RWPE2 (cell line): ENCODE data around the gene PRSS21.
A peak's percentile ranks its signal among the peaks of the same experiment; 100 is the strongest.

Experiments
- ATAC-seq: fragments of 200-7000 bp; cut with Tn5 transposase; 3 replicates; pipeline ENCODE4 v1.9.1; 2021; ENCODE audit warnings: low read depth
- DNase-seq: peaks from one replicate; pipeline ENCODE4 v3.0.0-alpha.2; 2020; ENCODE audit warnings: low spot score
- H3K27ac ChIP-seq: fragments of 450-650 bp; 2 replicates; pipeline ENCODE4 v1.5.1; 2017; ENCODE audit warnings: mild to moderate bottlenecking; ENCODE audit not compliant: poor library complexity, severe bottlenecking
- H3K27me3 ChIP-seq: fragments of 250-450 bp; sonication (Bioruptor Pico); 2 replicates; pipeline ENCODE4 v1.5.1; 2021; ENCODE audit warnings: mild to moderate bottlenecking, moderate library complexity; ENCODE audit not compliant: insufficient read depth, poor library complexity, severe bottlenecking
- H3K36me3 ChIP-seq: fragments of 250-450 bp; sonication (Bioruptor Pico); 2 replicates; pipeline ENCODE4 v1.5.1; 2020; ENCODE audit warnings: low read depth, mild to moderate bottlenecking, moderate library complexity
- H3K4me1 ChIP-seq: fragments of 250-450 bp; sonication (Bioruptor Pico); 2 replicates; pipeline ENCODE4 v1.5.1; 2021; ENCODE audit warnings: mild to moderate bottlenecking, moderate library complexity; ENCODE audit not compliant: insufficient read depth, poor library complexity, severe bottlenecking
- H3K4me3 ChIP-seq: fragments of 250-450 bp; sonication (Bioruptor Pico); 2 replicates; pipeline ENCODE4 v1.5.1; 2021; ENCODE audit warnings: mild to moderate bottlenecking, moderate library complexity; ENCODE audit not compliant: severe bottlenecking
- H3K9me3 ChIP-seq: fragments of 250-450 bp; sonication (Bioruptor Pico); 2 replicates; pipeline ENCODE4 v1.5.1; 2021; ENCODE audit warnings: mild to moderate bottlenecking, moderate library complexity; ENCODE audit not compliant: severe bottlenecking
- TF ChIP-seq, protein P1 (sequence below): fragments of 450-650 bp; IDR thresholded peaks from one replicate; pipeline ENCODE4 v1.5.1; 2017; ENCODE audit warnings: mild to moderate bottlenecking, moderate library complexity; ENCODE audit not compliant: poor library complexity, severe bottlenecking

PRSS21 gene

DNA sequence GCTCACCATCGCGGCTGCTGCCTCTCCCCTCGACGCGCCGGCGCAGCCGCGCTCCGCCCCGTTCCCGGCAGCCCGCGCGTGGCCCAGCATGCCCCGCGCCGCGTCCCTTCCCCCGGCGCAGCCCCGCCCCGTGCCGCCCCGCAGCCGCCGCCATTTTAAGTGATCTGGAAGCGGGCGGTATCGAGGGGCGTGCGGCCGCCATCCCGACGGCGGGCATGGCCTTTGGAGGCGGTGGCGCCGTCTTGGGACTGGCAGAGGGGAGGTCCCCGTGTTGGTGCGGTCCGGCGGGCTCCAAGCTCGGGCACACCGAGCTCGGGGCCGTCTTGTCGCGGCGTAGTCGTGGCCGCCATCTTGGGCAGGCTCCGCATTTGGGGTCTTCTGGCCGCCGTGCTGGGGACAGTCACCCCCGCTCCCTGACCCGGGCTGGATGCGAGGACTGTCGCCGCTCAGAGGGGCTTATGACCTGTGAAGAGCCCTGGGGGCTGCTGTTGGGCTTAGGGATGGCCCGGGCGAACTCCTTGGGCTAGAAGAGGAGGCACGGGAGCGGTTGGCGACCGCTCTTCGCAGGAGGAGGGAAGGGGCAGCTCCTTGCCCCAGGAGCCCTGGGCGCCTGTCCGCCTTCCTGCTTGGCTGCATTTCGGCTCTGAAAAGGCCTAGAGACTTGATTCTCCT lies 39.7 kb upstream of the PRSS21 start, which contains the start of gene ELOB:
ELOB (minus strand) TSS at position 50 of the 672 bp plus-strand sequence; CDS start at position 9, 41 bp downstream.
- Histone ChIP-seq H3K4me1 (peaks cover 12% of the 10 kb centered on the region), H3K36me3 (peaks cover 37% of the 10 kb centered on the region), H3K9me3 (no peaks in the 10 kb centered on the region), H3K4me3 (peak within 1 kb of the TSS; percentile 94), H3K27me3 (no peaks in the 10 kb centered on the region), H3K27ac (peak within 1 kb of the TSS; percentile 88)
- DNase-seq, result peak; percentile 81
- TF ChIP-seq, protein P1, sequence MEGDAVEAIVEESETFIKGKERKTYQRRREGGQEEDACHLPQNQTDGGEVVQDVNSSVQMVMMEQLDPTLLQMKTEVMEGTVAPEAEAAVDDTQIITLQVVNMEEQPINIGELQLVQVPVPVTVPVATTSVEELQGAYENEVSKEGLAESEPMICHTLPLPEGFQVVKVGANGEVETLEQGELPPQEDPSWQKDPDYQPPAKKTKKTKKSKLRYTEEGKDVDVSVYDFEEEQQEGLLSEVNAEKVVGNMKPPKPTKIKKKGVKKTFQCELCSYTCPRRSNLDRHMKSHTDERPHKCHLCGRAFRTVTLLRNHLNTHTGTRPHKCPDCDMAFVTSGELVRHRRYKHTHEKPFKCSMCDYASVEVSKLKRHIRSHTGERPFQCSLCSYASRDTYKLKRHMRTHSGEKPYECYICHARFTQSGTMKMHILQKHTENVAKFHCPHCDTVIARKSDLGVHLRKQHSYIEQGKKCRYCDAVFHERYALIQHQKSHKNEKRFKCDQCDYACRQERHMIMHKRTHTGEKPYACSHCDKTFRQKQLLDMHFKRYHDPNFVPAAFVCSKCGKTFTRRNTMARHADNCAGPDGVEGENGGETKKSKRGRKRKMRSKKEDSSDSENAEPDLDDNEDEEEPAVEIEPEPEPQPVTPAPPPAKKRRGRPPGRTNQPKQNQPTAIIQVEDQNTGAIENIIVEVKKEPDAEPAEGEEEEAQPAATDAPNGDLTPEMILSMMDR, result no peak
- ATAC-seq, result peak; percentile 80

DNA sequence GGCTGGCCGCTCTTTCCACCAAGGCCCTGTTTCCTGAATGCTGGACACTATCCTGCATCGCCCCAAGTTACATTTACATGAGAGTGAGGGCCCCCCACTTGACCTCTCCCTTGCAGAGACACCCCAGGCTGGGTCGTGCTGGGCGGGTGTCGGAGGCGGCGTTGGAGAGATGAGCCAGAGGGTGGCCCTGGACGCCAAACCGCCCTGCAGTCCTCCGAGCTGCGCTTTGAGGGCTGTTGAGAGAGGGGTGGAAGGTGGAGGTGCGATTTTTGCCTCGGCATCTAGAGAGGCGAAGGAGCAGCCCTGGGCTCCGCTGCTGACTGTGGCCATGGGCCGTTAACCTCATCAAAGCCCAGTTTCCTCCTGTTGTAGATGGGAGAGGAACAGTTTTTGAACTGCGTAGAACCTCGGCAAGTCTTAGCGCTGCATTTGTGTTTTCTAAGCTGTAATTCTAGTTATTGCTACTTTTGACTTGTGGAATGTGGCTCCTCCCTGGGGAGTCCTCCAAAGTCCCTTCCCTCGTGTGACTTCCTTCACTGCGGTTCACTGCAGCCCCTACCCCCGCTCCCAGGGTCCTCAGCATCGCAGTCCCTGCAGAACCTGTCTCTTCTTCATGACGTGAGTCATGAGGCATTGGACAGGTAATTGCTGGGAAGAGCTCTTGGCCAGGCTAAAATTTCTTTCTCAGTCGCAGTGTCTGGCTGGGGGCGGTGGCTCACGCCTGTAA lies 39.0 kb upstream of the PRSS21 start:
- Histone ChIP-seq H3K27me3 (no peaks in the 10 kb centered on the region), H3K9me3 (no peaks in the 10 kb centered on the region), H3K4me1 (peaks cover 8% of the 10 kb centered on the region), H3K4me3 (peak overlapping the region; percentile 94), H3K27ac (peak overlapping the region; percentile 88), H3K36me3 (peaks cover 33% of the 10 kb centered on the region)
- ATAC-seq (peak; percentile 26), DNase-seq (peak; percentile 51)
- TF ChIP-seq, protein P1, result no peak

DNA sequence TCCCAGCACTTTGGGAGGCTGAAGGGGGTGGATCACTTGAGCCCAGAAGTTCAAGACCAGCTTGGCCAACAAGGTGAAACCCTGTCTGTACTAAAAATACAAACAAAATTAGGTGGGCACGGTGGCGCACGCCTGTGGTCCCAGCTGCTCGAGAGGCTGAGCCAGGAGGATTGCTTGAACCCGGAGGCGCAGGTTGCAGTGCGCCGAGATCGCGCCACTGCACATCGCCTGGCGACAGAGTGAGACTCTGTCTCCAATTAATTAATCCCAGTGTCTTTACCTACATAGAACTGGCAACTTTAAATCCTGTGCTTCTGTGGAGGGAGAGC lies 38.4 kb upstream of the PRSS21 start:
- Histone ChIP-seq H3K4me3 (no peak overlapping the region), H3K9me3 (no peaks in the 10 kb centered on the region), H3K27me3 (no peaks in the 10 kb centered on the region), H3K36me3 (peaks cover 28% of the 10 kb centered on the region), H3K27ac (peak overlapping the region; percentile 88), H3K4me1 (peaks cover 4% of the 10 kb centered on the region)
- TF ChIP-seq, protein P1, result no peak
- ATAC-seq, result no peak
- DNase-seq, result no peak

DNA sequence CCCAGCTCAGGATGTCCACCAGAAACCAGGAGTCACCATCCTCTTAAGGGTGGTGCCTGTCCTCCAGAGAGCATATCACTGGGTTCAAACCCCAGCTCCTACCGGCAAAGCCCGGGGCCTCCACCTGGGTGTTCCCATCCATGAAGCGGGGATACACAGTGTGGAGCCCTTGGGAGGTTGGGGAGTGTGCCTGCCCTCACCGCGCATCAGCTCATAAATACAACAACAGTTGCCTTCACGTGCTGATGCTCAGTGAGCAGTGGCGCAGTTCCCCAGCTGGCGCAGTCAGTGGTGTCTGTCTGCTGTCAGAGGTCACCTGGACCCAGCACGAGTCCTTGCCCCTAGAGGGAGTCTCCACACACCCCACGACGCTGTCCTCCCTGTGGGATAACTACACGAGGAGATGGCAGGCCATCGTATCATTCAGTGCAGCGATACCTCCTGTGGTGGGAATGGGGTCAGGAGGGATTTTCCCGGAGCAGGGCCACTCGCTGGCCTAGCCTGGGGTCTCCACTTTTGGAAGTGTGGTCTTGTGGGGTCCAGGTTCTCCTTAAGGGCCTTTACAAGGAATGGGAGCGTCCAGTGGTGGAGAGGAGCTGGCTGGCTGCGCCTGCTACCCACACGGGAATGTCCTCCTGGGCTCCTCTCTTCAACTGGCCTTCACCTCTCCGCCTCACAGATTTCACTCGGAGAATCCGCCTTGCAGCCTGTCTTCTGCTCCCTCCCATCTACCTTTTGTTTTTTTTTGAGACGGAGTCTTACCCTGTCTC lies 37.7 kb upstream of the PRSS21 start:
- Histone ChIP-seq H3K4me1 (peaks cover 4% of the 10 kb centered on the region), H3K4me3 (no peak overlapping the region), H3K9me3 (no peaks in the 10 kb centered on the region), H3K27me3 (no peaks in the 10 kb centered on the region), H3K36me3 (peaks cover 20% of the 10 kb centered on the region), H3K27ac (peak overlapping the region; percentile 88)
- DNase-seq (peak; percentile 49), ATAC-seq (no peak)
- TF ChIP-seq, protein P1, result no peak
